NOMO-1 (cell line): Measurements from ENCODE around the gene CEP63.

Experiments used
- DNase-seq, 2 experiments: peaks; one replicate each; lab custom pipeline; 2025; ENCODE audit not compliant: unreplicated experiment in 2 of 2; lab: John Stamatoyannopoulos, UW

The CEP63 gene

DNA sequence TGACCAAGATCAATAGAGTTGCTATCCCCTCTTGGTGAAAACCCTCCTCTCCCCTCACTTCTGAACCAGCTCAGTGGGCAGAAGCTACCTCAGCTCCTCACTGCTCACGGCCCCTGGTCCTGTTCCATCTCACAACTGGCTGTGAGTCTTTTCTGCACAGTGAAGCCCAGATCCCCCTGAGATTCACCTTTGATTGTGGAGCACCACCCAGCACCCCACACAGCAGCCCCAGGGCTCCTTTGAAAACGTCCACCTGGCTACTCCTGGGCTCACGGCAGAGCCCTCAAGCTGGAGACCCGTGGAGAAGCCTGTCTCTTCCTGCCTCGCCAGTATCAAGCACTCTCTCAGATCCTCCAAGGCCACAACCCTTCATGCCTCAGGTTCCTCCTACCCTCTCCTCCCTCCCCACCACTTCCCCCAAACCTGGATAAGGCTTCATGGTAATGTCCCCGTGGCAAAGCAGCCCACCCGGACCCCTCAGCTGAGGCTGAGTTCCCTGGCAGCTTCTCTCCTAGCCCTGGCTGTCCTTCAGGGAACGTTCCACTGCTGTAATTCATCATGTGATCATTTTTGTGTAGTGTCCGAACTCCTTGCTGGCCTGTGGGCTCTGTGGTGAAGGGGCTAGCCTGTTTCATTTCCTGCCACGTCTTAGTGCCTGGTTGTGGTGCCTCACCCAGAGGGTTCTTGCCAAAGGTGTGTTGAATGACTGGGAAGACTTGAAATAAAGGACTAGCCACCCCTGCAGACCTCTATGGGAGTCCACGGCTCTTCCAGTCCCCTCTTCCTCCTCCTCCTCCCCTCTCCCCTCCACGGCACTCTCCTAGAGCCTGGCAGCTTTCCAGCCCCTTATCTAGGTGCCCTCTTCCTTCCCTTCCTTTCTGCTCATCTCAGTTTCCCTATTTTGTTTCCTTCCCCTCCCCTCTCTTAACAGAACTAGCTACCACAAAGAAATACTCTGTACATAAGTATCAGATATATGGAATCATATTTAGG is 120.5 kb downstream of the CEP63 start:
- peak; percentile 57 for DNase-seq

DNA sequence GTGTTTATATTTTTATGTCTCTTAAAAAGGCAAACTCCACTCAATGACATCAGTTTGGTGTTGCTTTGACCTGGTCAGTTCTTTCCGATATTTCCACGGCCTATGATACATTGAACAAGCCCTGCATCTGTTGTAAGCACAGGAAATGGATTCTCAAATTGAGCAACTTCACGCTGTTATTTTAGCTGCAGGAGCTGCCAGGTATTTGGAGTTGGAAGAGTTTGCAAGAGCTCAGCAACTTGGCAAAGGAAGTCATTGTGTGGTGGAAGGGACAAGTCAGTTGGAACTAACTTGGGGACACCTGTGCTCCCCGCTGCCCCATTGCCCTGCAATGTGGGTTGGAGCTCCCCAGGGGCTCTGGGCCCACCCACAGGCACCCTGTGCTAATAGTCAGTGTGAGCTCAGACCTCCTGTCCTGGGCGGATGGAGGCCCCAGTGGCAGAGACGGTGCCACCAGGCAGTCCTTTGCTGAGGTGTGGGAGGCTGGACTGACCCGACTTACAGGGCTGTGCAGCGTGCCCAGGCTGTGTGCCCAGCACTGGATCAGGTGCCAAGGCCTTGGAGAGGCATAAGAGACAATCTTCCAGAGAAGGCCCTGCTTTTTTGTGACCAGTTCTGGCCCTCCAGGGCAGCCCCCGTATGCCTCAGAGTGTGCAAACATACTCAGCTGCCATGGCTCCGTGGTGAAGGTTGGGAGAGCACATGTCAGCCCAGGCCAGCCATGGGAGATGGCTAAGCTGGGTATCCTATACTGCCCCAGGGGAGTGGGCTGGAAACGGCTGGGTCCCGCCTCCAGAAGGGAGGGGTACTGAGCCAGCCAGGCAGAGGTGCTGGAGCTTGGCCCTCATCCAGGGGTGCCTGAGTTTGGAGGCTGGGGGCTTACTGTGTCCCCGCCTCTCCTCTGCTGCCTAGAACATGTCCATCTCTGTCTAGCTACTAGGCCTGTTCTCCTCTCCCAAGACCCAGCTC is 121.5 kb downstream of the CEP63 start:
- DNase-seq = peak; percentile 41 to 57

DNA sequence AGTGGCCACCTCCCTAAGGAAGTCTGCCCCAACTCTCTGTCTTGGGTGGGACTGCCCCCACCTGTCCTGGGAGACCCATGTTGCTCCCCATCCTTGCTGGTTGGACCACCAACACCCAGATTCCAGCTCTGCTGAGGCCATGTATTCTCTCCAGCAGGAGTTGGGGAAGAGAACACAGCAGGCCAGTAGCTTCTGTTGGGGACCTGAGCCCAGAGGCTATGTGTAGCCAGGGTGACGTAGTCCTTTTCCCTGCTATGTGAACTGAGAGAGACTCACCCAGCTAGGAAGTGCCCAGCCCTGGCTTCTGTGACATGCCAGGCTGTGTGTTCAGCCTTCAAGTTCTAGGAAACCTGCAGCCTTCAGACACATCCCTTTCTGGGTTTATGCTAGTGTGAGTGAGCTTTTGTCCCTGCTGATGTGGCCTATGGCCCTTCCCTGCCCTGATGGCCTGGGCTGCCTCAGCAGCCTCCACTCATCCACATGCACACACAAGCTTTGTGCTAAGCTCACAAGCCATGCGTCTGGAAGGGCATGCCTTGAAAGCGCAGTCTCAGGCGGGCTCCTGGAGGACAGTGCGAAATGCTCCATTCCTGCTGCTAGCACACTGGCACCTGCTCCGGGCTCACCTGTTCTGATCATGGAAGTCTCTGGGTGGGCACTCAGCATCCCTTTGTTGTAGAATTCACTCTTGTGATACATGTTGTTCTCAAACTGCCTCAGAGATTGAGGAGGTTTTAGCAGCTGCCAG is 122.3 kb downstream of the CEP63 start:
- no peak for DNase-seq

DNA sequence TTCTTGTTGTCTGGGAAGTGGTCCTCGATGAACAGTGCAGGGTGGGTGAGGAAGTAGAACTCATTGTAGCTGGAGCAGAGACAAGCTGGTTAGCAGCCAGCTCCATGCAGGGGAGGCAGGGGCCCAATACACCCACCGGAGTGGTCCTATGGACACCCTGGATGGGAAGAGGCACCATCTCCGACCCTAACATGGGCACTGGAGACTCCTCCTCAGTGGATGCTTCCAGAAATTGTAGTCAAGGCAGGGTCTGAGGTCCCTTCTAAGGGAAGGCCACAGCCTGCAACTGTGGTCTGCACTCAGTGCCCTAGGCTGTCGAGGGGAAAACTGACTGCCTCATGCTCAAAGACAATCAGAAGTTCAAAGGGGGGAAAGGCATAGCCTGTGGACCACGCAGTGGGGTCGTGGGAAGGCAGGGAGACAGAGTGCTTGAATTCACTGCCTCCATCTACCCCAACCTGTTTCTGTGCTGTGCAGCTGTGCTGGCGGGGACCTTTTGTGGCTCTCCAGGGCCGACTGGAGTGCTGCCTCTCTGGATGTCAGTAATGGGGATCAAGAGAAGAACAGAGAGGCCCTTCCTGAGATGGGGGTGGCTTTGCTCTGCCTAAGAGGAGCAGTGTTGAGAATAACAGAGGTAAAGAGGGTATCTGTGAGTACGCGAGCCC is 123.0 kb downstream of the CEP63 start:
- DNase-seq = no peak

DNA sequence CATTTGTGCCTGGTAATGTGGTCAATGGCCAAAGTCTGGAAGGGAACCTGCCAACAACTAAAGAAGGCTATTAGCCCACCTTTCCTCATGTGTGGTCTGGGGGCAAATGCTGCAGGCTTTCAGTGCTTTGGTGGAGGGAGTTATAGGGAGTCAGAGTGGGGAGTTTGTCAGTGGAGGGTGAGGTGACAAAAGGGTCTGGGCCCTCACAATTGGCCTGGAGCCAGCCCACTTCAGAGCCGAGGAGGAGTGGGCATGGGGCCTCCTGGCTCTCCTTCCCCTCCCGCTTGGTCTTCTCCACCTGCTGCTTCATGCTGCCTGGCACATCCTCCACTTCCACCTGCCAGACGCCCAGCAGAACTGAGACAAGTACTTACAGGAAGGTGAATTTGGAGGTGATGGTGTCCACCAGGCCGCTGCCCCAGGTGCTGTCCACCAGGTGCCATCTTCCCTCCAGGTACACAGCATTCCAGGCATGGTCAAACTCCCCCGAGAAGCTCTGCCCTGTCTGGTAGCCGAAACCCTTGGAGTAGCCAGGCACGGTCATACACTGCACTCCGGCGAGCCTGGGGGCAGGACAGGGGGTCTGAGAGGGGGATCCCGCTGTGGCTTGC is 124.1 kb downstream of the CEP63 start:
- DNase-seq = no peak

DNA sequence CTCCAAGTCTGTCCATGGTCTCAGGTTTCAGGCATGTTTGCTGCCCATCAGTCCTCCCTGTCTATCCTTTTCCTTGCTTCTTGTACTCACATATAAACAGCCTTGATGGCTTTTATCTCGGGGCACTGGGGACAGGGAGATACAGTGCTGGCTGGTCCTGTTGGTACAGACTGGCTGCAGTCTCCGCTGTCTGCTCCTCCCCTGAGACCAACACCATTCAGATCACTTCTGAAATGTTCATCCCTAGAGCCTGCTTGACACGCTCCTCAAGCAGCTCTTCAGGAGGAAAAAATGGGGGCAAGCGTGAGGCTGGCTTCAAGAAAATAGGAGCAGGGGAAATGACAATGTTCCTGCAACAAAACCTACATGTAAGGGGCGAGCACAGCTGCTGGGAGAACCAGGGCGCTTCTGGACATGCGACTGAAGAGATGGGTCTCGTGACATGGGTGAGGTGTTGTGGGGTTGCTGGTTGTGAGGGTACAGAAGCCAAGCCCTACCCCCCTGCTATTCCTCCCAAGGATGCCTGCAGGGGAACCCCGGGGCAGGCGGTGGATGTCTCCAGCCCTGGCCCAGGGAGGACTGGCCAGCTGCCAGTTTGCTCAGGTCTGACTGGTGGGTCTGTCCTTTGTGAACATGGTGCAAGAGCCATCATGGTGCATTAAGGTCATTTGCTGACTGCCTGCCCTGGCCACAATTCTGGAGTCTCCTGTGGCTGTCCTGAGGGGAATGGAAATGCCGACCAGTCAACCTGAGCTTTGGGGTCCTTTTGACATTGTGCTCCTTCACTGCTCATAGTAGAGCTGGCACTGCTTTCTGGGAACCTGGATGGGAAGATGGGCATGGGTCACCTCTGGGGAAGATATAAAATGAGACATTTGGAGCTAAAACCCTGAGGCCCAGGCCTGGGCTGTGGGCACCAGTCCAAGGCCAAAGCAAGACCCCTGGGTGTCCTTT is 124.9 kb downstream of the CEP63 start:
- DNase-seq = no peak

DNA sequence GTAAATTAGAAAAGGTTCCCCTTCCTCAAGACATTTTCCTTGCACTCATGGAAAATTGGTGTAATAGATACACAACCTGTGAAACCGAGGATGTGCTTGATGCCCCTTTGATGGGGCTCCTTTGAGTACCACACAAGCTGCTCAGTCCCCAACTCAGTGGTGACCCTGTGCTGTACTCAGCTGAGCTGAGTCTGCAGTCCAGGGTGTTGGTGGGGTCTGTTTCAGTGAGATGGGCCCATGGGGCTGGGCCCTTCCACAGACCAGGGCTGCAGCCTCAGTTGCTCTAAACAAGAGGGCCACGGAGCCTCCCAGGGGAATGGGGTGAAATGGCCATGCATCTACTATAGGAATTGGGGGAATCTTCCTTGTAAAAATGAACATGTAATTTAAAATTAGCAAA is 125.7 kb downstream of the CEP63 start:
- DNase-seq = no peak

DNA sequence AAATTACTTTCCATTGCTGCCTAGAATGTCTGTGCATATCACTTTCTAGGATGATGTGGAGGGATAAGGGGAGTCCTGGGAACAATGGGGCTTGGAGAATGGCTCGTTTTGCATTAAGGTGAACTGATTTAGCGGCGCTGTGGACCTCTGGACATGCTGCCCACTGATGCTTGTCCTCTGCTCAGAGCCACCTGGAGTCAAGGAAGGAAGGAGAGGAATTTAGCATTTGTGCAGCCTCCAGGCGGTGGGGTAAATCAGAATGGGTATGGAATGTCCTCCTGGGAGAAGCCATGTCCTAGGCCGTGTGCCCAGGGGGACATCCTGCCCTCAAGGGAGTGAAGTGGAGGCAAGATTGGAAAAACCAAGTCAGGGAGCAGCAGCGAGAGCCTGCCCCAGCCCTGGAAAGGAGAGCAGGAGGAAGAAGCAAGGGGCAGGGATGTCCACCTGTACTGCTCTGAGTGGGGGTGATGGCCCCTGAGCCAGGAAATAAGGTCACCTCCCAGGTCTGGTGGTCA is 127.2 kb downstream of the CEP63 start:
- no peak for DNase-seq

DNA sequence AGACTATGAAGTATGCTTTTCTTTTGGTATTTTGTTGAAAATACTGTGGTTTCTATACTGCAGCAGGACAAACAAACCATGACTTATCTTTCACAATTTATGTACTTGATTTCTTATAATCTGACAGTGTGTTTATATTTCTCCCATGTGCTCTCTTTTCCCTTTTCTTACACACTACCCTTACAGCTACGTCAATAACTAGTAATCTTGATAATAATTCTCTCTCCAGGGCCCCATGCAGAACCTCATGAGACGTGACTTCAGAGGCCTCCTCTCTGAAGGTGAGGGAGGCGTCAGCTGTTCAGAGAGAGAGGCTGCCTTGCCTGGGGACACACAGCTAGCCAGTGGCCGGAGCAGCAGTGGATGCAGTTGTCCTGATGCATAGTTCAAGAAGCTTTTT is 129.1 kb downstream of the CEP63 start:
- no peak for DNase-seq

DNA sequence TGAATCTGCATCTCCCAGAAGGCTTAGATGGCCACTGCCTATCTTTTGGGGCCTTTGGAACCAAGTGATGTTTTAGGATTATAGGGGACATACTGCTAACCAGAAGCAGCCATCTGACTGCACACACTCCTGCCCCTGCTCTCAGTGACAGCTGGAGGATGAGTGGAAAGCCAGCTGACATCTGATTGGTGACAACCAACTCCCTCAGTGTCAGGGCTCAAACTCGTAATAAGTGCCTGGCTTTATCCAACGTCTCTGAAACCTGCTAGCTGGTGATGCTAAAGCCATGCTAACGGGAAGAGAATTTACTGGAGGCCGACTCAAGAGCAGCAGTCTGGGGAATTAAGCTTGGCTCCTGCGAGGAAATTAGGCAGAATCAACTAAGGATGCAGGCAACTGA is 129.9 kb downstream of the CEP63 start:
- no peak for DNase-seq

DNA sequence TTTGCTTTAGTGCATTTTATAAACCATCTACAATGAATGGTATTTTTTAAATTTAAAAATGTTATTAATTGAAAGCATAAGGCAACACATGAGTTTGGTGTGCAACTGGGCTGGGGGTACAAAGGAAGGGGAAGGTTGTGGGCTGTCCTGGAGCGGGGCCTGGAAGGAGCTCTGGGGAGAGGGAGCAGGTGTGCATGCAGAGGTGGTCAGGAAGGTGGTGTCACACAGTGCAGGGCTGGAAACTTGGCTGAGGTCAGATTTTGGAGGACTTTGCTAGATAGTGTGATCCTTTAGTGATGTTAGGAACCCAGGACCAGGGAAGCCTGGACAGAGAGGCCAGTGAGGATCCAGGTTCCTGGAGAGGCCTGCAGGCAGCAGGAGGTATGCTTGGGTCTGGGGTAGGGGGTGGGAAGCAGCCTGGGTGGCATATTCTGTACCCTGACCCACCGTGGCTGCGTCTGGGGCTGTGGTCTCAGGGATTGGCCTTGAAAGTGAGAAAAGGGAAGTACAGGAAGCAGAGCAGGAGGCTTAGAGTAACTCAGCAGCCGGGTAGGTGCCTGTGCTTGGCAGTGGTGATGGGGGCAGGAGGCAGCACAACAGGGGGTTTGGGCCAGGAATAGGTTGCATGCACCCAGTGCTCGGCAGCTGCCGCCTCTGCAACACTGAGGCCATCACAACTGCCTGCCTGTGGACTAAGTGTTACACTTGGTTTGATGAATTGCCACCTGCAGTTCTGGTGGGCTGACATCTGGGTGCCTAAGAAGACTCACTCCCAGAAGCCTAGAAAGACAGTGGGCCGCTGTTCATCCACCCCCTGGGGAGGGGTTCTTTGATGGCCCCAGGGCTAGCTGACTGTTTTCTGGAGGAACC is 132.0 kb downstream of the CEP63 start:
- no peak for DNase-seq

DNA sequence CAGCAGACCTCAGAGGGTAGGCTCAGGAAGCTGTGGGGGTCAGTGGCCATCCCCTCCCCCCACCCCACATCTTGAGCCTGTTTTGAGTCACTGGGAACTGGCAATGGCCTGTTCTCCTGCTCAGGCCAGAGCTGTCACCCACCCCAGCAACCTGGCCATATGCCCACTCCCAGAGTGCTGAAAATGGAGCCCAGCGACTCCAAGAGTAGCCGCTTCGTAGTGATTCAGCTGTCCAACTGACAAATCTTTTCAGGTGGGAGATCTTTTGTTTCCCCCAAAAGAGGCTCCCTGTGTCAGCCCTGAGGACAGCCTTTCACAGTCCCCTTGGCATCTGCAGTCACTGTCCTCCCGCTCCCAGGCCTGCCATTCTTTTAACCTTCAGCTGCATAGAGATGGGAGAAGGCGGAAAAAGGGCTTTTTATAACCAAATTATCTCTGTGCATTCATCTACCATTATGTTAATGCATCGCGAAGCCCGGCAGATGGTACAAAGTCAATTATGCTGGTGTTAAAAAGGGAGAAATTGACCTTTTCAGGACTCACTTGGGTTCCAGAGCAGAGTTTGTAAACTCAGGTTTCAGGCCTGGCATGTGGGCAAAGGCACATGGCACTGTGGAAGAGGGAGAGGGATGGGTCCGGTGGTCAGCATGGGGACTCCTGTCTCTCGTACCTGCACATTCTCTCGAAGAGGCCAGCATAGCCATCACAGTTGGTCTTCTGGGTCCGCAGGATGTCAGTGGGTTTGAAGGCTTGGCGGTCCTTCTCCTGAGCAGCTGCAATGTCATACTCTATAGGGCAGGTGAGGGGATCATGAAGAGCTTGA is 132.8 kb downstream of the CEP63 start:
- no peak for DNase-seq

DNA sequence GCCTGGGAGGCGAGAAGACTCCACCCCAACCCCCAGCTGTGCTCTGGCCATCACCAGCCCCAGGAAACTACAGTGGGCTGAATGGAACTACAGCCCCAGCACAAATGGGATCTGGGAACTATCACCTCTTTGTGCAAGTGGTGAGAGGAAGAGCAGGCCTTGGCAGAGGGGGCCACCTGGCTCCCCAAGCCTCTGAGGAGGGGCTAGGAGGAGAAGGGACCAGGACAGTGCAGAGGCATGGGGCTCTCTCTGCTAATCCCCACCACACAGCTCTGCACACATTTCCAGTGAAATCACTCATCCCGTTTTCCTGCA is 133.4 kb downstream of the CEP63 start:
- DNase-seq = no peak

DNA sequence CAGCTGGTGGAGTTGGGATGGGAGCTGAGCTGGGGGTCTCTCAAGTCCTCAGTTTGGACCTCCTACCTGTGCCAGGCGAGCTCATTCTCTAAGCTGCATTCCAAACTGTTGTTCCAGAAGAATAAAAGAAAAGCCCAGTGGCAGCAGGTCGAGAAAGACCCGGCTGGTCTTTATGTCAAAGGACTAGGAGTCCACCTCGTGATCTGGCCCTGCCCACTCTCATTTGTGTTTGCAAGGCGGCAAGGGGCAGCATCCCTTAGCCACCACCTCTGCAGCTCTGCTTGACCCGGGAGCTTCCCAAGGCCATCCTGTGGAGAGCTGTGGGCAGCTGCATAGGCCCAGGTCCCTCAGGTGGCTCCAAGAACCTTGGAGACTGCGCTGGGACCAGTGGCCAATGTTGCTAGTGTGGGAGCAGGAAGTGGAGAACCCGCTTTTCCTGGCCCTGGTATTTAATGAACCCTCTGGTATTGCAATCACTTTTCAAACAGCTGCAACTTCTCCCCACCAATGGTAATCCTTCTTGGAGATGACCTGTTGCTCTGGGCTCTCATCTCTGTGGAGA is 134.1 kb downstream of the CEP63 start:
- no peak for DNase-seq

DNA sequence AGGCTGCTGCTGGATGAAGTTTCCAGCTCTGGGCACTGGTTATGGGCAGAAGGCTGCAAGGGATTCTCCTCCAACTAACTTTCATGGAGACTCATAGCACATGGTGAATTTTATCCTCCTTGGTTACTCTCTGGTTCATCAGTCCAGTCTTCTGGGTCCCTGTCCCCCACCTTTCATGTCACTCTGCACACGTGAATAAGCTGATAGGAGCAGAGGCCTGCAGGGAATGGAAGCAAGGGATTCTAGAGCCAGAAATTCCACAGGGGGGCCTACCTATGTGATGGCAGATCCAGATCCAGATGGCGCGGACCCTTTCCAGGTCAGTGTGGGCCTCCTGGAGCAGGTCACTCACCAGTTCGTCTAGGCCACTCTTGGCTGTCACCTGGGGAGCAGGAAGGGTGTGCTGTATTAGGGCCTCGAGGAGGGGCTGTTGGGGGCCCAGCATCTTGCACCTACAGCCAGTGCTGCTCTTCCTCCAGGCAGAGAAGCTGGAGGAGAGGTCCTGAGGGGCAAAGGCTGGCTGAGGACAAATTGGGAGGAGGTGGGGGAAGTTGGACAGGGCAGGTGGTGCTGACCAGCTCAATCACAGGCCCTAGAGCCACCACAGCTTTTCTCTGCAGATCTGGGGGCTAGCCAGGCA is 134.7 kb downstream of the CEP63 start:
- DNase-seq = no peak

DNA sequence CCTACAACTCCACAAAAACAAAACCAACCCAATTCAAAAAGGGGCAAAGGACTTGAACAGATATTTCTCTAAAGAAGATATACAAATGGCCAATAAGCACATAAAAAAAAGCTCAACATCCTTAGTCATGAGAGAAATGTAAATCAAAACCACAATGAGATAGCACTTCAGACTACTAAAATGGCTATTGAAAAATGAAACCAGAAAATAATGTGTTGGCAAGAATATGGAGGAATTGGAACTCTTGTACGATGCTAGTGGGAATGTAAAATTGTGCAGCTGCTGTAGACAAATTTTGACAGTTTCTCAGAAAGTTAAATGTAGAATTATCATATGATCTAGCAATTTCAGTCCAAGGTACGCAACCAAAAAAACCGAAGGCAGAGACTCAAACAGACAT is 136.0 kb downstream of the CEP63 start:
- DNase-seq = peak in 1 of 2 experiments; percentile 21
